HG03139 (cell line): ENCODE measurements around the gene ATXN1.

Experiments
- ATAC-seq: cut with Tn5 transposase; IDR thresholded peaks from one replicate; pipeline ENCODE4 v1.9.1; 2021; ENCODE audit not compliant: unreplicated experiment

ATXN1 gene

DNA sequence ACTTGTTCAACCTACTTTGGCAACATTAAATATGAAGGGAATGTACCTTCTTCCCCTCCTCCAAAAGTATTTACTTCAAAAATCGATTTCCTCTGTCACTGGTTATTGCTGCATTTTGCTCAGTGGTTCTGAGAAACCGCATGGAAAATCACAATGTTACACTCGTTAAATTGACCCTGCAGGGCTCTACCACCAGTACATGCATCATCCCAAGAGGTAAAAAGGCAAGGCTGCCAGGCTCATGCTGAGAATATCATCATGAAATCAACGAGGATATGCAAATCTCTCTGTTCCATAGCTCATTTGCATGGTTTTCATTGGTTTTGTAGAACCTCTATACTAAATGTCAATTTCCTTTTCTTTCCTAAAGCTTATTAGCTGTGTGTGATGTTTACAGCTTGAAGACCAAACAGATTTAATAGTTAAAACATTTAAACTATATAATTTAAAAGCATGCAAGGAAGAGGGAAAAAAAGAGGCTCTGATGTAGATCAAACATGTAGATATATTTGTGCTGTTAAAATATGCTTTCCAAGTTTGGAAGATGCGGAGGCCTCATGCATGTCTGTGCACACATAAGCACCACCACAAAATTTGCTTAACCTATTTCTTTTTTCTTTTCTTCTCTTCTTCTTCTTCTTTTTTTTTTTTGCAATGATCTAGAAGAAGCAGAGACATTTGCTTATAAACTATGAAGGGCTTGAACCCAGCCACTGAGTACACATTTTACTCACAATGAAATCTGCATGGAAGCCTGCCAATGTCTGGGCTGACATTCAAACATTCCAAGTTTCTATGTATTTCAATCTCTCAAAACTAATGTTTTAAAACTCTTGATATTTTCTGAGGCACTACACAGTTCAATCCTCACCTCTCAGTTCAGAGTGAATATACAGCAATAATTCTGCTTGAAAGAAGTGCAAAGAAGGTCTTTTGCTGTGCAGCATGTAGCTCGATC lies 328.9 kb downstream of the ATXN1 start:
- ATAC-seq = peak; percentile 60

DNA sequence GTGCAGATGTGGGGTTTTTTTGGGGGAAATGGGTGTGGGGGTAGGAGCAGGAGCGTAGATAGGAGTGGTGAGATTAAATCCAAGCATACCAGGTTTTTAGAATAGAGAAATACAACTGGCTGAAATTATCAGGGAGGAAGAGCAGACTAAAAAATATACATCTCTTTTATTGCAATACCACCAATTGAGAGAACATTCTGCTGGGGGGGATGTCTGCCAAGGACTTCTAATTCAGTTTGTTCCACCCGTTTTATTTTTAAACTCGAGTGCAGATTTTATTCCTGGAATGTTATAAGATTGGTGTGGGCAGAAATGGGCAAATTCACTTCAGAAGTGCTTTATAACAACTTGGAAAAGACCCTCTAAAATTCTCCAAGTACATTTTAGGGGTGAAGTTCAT lies 330.2 kb downstream of the ATXN1 start:
- no peak for ATAC-seq

DNA sequence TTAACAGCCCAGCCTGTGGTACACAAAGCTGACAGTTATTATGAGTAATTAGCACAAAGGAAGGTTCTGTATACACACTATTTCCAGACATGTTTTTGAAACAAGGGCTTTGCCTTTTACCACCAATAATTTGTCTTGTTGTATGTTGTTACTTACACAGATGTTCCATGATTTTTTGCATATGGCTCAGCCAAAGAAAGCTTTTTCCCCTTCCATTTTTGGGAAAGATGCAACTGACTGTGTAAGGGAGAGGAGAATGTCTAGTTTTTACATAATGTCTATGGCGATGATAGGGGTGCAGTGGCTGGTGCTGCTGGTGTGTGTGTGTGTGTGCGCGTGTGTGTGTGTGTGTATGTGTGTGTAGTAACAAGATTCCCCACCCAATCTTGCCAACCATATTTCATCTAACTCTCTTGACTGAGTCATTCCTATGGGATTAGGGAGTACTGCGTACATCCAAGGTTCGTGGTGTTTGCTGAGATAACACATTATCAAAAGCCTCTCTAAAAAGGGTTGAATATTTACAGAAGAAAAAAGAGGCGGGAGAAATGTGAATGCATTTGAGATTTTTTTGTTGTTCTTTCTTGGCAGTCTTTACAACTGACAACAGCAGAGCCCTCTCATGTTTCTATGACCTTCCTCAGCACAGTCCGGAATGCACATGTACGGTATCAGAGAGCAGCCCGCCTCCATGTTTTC lies 330.7 kb downstream of the ATXN1 start:
- ATAC-seq = no peak

DNA sequence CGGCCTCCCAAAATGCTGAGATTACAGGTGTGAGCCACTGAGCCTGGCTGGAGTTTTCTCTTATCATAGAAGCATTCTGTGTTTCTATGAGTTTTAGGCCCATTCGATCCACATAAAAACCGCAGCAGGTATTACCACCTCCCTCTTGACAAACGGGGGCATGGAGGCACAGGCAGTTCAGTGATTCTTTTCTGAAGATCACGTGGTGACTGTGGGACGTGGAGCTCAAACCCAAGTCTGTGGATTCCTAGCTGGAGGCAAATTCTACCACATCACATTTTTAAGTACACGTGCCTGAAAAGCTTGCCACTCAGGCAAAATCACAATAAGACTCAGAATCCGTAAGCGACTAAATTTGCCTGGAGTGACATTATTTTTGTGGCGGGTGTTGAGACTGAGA lies 331.6 kb downstream of the ATXN1 start:
- no peak for ATAC-seq

DNA sequence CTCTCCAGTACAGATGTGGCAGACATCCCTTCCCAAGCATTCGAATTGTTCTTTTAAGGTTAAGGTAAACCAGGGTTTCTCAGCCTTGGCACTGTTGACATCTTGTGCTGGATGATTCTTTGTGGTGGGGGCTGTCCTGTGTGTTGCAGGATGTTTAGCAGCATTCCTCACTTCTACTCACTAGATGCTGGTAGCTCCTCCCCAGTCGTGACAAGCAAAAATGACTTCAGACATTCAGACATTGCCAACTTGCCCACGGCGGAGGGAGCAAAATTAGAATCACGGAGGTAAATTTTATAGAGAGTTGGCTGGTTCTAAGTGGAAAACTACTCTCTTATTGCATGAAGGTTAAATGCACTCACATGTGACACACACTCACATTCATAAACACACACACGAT lies 334.1 kb downstream of the ATXN1 start:
- ATAC-seq = no peak

DNA sequence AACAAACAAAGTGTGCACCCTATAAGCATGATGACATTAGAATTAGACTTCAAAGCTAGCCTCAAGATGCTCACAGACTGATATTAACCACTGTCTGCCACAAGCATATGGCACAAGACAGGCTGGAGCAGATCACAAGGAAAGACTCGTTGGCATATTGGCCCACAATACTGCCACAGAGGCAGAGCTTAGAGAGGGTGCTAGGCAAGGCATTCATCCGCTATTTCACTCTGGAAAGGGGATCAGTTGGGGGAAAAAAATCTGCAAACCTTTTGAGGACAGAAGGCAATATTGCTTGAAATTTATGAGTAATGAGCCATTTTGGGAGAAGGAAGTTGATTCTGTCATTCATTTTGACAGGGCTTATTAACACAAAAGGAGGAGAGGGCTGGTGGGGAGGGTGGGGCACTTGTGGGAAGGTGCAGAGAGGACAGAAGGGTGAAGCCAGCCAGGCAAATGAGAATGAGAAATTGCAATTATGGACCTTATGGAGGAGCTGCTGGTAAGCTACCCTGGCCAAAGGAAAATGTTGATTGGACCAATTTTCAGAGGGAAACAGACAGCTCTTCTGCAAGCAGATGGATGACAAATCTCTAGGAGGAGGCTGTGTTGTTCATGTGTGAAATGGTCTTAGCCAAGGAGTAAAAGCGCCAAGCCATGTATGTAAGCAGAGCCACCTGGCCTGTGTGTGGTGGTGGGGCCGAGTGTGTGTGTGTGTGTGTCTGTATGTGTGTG lies 335.2 kb downstream of the ATXN1 start:
- ATAC-seq = no peak

DNA sequence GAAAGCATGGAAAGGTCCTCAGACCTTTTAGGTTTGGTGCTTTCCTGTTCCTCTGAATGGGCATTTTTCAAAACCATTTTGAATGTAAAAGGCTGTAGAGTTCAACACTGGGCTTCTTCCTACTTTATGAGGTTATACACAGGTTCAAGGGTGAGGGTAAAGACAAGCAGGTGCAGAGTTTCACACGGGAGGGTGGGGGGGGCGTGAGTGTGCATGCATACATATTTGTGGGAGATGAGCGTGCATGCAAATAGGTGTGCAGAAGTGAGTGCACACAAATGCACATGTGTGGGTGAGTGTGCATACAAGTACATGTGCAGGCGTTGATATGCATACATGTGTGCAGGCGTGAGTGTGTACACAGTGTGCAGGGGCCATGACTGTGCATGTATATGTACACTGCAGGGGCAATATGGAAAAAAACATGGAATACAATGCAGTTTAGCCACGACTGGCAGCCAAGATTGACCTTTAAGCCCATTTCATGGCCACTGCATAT lies 339.7 kb downstream of the ATXN1 start:
- ATAC-seq = peak; percentile 9

DNA sequence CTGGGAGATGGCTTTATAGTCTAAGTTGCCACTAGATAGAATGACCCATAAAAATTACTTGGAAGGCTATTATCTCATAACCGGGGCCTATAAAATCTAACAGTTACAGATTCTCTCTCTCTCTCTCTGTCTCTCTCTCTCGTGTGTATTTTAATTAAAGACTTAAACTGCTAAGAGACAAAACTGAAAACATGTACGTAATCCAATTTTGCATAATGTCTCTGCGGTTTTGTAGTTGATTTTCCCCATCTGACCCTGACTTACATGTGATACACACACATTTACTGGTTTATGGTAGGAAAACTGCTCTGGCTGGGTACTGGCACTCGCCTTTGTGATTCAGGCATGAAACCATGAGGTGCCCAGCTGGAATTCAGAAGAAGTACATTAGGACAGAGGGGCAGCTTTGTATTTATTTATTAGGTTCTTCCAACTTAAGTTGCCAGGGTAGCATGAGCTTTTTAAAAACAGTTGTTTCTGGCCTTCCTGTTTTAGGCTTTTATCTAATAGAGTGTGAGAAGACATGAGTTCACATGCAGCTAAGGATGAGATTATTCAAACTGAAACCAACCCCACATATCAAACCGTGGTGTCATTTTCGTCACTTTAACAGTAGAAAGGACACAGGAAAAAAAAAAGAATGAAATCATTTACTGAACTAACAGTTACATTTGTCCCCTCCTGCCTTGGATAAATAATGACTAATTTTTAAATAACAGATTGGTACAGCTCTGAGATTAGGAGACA lies 340.4 kb downstream of the ATXN1 start:
- ATAC-seq = peak; percentile 60

DNA sequence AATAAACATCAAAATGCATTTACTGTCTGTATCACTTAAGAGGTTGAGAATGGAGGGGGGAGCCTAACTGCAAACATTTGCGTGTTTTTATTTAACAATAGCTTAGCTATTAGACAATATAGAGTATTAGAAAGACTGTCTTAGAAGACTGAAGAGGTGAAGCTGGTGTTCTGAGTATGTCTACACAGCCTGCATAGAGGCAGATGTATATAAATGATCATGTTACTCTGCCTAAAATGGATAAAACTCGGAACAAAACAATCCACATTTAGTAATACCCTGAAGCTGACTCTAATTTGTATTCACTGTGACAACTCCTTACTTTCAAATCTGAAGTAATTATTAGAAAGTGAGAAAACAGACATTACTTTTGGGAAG lies 340.9 kb downstream of the ATXN1 start:
- peak; percentile 11 for ATAC-seq

DNA sequence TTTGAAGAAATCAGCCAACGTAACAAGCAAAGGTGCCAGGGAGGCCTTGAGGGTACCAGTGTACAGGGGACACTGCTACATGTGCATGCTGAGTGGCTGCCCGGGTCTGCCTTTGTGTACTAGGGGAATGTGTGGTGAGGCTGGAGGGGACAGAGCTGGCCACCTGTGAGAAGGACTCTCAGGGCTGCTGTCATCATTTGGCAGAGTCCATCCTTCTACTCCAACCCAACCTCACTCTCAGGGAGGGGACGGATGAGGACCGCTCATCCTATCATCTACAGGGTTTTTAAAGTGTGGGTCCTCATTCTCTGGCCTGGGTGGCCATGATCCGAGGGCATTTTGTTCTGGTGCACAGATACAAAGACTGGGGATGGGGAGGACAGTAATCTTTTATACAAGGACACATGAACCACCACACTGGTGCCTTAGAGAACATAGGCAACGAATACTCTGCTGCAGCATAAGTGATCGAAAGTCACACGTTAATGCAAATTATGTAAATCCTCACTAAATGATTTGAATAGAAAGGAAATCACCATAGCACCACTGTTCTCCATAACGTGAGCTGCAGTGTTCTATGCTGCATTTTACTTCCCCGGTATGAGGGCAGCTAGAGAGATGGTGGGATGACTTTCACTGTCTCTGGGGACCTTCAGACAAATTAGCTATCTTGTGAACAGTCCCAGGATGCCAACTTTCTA lies 341.5 kb downstream of the ATXN1 start:
- ATAC-seq = peak; percentile 56

DNA sequence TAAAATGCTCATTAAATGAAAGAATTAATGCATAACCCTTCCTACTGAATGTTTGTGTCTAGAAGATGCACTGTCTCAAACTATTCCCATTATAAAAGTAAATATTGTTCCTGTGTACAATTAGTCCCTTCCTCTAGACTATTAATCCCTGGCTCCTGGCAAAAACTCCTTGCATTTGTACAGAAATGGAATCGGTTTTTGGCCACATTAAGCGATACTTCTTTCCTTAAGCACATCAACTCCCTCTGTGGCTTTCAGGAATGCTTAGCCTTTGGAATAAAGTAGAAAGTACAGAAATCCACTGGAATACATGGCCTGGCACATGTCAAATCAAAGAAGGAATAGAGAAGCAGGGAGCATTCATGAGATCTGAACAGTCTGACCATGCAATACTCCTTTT lies 343.1 kb downstream of the ATXN1 start:
- no peak for ATAC-seq

DNA sequence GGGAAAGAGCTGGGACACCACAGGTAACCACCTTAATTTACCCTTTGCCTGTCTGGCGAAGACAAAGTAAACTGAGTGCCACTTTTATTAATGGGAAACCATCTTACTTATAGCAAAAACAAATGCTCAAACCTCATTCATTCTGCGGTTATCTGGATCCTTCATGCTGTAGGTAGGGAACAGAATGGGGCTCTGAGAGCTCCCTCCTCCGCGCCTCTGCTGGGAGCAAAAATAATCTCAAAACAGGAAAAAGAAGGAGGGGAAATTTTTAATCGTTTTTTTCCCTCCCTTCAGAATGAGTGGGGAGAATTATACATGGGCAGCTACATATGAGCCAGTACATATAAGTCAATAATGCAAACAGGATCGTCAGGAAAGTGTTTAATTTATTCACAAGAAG lies 345.6 kb downstream of the ATXN1 start:
- ATAC-seq = no peak

DNA sequence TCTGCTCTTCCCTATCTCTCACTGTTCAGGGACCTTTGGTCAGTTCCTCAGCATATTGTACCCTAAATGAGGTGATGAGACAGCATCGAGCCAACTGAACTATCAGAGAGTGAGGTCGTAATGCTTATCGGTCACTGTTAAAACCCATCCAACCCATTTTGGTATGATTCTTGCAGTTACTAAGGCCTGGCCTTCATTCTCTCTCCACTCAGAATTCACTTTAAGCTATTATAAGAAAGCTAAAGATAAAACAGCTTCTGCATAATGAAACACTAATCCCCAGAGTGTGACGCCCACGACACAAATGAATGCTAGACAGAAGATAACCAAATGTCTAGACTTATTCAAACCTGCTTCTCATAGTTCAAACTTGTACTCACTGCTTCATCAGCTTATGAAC lies 347.1 kb downstream of the ATXN1 start:
- ATAC-seq = peak; percentile 43

DNA sequence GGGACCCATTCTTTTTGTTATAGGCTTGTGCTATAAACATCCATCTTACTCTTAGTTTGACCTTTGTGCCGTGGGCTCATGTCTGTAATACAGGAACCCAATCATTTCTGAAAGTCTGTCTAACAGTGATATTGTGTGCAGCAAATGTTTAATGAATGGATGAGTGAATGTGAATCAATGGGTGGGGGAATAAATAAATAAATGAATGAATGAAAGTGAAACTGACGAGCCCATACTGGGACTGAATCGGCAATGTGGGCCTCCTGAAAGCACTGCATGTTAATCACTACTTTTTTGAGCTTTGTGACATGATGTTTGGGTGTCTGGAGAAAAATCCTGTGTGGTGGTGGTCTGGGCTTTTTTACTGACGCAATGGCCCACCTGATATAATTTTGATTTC lies 347.9 kb downstream of the ATXN1 start:
- ATAC-seq = no peak

DNA sequence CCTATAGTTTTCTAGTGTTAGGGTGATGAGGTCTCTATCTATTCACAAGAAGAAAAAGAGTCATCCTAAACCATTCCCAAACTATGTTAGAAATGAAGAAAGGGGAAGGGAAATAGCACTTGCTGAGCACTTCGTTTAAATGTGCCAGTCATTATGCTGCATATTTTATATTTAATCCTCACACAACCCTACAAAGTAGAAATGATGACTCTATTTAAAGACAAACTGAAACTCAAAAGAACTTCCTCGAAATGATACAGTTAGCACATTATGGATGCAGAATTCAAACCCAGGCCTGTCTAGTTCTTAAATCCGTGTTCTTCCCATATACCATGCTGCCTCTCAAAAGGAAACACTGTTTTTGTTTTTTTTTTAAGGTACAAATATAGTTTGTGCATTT lies 348.3 kb downstream of the ATXN1 start:
- no peak for ATAC-seq

DNA sequence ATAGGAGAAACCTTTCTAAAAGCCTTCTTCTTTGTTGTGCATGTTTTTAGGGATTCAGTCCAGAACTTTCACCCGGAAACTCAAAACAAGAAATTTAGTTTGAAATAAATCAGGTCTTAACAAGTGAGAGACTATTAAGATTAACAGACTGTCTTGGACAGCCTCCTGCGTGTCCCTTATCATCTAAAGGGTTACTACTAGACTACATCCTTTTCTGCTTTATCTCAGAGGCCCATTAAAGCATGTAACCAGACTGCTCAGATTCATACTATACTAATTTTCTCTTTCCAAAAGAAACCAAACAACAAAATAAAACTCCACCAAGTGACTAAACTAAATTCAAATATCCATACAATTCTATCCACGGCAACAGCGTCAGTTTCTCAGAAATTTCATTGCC lies 349.1 kb downstream of the ATXN1 start:
- no peak for ATAC-seq

DNA sequence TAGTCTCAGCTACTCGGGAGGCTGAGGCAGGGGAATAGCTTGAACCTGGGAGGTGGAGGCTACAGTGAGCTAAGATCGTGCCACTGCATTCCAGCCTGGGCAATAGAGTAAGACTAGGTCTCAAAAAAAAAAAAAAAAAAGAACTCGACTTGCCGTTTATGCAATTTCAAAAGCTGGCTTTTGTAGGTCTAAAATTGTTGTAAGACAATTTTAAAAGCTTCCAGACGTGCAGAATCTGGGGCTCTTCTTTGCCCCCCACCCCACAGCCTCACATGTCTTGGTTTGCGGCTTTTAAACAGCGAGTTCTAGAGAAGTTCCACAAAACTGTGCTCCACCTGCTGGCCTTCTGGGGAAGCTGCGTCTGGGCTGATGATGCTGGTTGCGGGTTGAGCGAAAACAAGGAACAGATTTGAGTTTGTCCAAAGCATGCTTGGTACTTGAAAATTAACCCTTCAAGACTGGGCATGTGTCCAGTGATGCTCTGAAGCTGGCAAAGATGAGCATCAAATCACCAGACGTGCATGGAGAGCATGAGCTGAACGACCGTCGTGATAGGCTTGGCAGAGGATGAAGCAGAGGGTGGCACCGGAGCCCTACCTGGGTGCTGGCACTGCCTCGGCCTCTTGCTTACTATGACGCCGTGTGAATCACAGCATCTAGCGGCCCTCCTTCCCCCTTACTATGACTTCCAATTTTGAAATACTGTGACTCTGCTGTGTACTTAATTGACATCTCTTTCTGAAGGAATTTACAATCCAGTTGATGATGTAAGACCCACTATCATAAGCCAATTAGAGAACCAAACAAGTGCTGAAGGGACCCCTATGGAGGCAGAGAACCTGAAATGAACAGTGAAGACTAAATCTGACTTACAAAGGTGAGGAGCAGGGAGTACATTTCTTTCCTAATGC lies 351.5 kb downstream of the ATXN1 start:
- no peak for ATAC-seq

DNA sequence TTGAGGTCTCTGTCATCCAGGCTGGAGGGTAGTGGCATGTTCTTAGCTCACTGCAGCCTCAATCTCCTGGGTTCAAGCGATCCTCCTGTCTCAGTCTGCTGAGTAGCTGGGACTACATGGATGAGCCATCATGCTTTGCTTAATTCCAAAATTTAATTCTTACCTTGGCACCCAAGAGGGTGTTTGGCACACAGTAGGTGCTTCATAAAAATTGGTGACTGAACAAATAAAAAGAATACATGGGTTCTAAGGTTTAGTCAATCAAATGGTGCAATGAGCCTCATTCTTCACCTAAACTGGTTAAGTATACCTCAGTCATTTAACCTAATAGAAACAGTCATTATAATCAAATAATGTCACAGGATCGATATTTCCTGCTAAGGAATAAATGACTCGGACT lies 352.5 kb downstream of the ATXN1 start:
- no peak for ATAC-seq

DNA sequence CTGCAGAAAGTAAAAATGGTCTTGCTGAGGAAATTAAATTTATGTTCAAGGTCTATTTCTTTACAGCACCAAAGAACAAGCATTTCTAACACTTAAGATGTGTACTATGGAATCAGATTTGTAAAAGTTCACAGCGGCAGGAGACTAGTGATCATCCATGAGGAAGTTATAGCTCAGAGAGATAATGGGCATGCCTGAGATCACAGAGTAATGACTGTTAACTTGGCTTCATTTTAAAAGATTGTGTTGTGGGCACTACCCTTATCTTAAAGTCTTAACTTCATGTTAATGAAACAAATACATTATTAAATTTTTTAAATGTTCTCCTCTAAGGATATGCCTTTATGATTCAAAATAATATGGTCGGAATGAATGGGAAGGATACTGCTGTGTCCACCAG lies 354.3 kb downstream of the ATXN1 start:
- no peak for ATAC-seq
